Uterus (tissue), 4 donors: ENCODE measurements around the gene PRPF40A. TPM values are rescaled to one million over a fixed set of nuclear protein-coding genes. Genes with fewer than 3 reads are reported as not detected.
"Not testable (repeated sequence)": the region's sequence is repeated elsewhere in the genome, so short reads cannot be mapped to it uniquely, and the experiment has no call there.

Source experiments
- DNase-seq, 2 donors: peaks; one replicate each; pipeline ENCODE4 v3.0.0-alpha.2; 2019 to 2020
- H3K27ac ChIP-seq, 2 donors: fragments of 200-600 bp; sonication (generic); 1 replicate in 1 of 2; 2 replicates in 1 of 2; pipeline ENCODE4 v1.5.1; 2016 to 2018
- H3K27me3 ChIP-seq, 2 donors: fragments of 200-600 bp; sonication (generic); one replicate each; pipeline ENCODE4 v1.5.1; 2018 to 2019; ENCODE audit warnings: control low read depth in 1 of 2
- H3K36me3 ChIP-seq, 2 donors: fragments of 200-600 bp; sonication (generic); one replicate each; pipeline ENCODE4 v1.5.1; 2019; ENCODE audit warnings: control low read depth in 1 of 2
- H3K4me1 ChIP-seq, 2 donors: fragments of 200-600 bp; sonication (generic); one replicate each; pipeline ENCODE4 v1.5.1; 2018 to 2019; ENCODE audit warnings: control low read depth in 1 of 2
- H3K4me3 ChIP-seq, 2 donors: fragments of 200-600 bp; sonication (generic); 1 replicate in 1 of 2; 2 replicates in 1 of 2; pipeline ENCODE4 v1.5.1; 2018 to 2019; ENCODE audit warnings: mild to moderate bottlenecking in 1 of 2
- H3K9me3 ChIP-seq, 2 donors: fragments of 200-600 bp; sonication (generic); one replicate each; pipeline ENCODE4 v1.5.1; 2019; ENCODE audit warnings: control low read depth in 1 of 2
- POLR2A ChIP-seq, 2 donors: fragments of 450-650 bp; IDR thresholded peaks; one replicate each; pipeline ENCODE4 v1.6.1; 2016; ENCODE audit warnings: antibody characterized with exemption in 2 of 2, mild to moderate bottlenecking in 1 of 2, moderate library complexity in 1 of 2
- intact Hi-C: fragments of 100-400 bp; cut with DNase I; formaldehyde crosslinking; loops from one replicate; pipeline ENCODE4 v1.15.1; 2023; ENCODE audit warnings: low total_unique reads
- total RNA-seq, 4 donors: library from RNA; depleted of rRNA in 3 of 4; stranded (reverse); fragments of >200 nt in 3 of 4; gene quantifications; one replicate each; pipeline versions ENCODE4 v1.1.0 to v1.2.4, GENCODE V29; 2014 to 2023
- TF ChIP-seq, protein P1 (sequence below), 4 experiments: fragments of 200-600 bp in 2 of 4; fragments of 450-650 bp in 2 of 4; sonication (generic) in 2 of 4; IDR thresholded peaks; one replicate each; pipeline ENCODE4 v1.5.1; 2016 to 2019; ENCODE audit warnings: antibody characterized with exemption in 4 of 4, mild to moderate bottlenecking in 2 of 4, moderate library complexity in 1 of 4
- donor health status: DM: yes; HTN: yes; CAD: no.

The PRPF40A gene
- total RNA-seq = 100 to 1,000 TPM in 1 of 4 donors, 10 to 100 TPM in 3; 69.1 to 151 (median 85.3) TPM

DNA sequence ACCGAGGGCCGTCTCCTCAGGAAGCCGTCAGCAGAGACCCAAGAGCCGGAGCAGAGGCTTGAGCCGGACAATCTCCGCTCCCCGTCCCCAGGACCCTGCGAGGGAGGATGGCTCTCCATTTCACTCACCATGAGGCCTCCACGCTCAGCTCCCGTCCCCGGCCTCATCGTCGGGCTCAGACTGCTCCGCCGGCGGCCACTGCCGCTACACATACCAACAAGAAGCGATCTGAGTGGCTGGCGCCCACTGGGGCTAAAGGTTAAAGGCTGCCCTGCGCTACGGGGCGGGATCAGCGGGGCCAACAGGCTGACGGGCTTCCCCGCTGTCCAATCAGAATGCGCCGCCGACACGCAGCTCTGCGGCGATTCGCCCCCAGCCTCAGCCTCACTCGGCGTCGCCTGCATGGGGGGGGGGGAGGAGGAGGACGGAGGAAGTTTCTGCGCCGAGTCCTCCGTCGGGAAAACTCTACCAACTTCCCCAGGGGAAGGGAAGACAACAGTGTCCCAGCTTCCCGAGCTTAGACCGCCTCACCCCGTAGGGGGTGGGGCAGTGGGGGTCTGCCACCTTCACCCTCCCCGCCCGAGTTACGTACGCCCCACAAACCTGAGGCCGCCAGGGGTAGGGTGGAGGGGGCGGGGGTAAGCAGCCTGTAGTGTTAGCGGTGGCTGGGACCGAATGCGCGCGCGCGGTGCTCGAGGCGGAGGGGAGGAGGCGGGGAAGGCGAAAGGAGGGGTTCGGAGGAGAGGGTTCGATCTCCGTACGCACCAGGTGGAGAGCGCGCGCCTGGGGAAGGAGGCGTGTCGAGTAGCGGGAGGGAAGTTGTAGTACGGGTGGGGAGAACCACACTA is at the start of gene PRPF40A:
PRPF40A (minus strand) TSS at position 234 of the 848 bp plus-strand sequence; CDS start at position 212, 22 bp downstream.
- intact Hi-C loops = loop anchor here (10.0 kb wide), 1 partner anchor 543 kb away; the partner anchor contains the start of gene STAM2
- peak; percentile 56 to 74 for TF ChIP-seq POLR2A (IDR thresholded peaks at IDR 0.05)
- TF ChIP-seq, protein P1, sequence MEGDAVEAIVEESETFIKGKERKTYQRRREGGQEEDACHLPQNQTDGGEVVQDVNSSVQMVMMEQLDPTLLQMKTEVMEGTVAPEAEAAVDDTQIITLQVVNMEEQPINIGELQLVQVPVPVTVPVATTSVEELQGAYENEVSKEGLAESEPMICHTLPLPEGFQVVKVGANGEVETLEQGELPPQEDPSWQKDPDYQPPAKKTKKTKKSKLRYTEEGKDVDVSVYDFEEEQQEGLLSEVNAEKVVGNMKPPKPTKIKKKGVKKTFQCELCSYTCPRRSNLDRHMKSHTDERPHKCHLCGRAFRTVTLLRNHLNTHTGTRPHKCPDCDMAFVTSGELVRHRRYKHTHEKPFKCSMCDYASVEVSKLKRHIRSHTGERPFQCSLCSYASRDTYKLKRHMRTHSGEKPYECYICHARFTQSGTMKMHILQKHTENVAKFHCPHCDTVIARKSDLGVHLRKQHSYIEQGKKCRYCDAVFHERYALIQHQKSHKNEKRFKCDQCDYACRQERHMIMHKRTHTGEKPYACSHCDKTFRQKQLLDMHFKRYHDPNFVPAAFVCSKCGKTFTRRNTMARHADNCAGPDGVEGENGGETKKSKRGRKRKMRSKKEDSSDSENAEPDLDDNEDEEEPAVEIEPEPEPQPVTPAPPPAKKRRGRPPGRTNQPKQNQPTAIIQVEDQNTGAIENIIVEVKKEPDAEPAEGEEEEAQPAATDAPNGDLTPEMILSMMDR (IDR thresholded peaks at IDR 0.05) = peak in 1 of 4 experiments; percentile 25
- H3K36me3 ChIP-seq = no peaks in the 10 kb centered on the region
- H3K4me1 ChIP-seq = peaks cover 7 to 9% of the 10 kb centered on the region in 2 donors
- H3K4me3 ChIP-seq = peak within 1 kb of the TSS; percentile 96 to 98
- DNase-seq = peak; percentile 98 to 99
- H3K27ac ChIP-seq = peak within 1 kb of the TSS; percentile 97 to 98
- H3K27me3 ChIP-seq = no peaks in the 10 kb centered on the region
- no peaks in the 10 kb centered on the region for H3K9me3 ChIP-seq

DNA sequence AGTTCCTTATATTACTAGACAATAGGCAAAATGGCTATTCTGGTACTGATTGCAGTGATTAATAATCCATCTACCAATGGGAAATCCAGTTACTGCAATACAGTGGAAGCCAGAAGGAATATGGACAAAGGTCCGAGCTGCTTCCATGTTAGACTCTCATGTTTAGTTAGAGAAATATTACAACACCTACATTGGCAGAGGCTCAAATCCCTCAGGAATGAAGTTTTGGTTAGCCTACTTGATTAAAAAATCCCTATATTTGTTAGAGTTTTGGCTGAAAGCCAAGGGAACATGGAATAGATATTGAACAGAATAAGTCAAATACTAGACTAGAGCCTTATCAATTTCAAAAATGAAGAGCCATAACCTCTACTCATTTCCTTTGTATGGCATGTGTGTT is 49.7 kb upstream of the PRPF40A start:
- no peaks in the 10 kb centered on the region for H3K36me3 ChIP-seq
- H3K4me1 ChIP-seq = no peaks in the 10 kb centered on the region
- H3K9me3 ChIP-seq = no peaks in the 10 kb centered on the region
- no peak for TF ChIP-seq POLR2A (IDR thresholded peaks at IDR 0.05)
- TF ChIP-seq, protein P1 (IDR thresholded peaks at IDR 0.05) = no peak
- H3K27ac ChIP-seq = no peak overlapping the region
- no peak for DNase-seq
- H3K4me3 ChIP-seq = no peak overlapping the region
- intact Hi-C loops = no loop called here
- H3K27me3 ChIP-seq = no peaks in the 10 kb centered on the region

DNA sequence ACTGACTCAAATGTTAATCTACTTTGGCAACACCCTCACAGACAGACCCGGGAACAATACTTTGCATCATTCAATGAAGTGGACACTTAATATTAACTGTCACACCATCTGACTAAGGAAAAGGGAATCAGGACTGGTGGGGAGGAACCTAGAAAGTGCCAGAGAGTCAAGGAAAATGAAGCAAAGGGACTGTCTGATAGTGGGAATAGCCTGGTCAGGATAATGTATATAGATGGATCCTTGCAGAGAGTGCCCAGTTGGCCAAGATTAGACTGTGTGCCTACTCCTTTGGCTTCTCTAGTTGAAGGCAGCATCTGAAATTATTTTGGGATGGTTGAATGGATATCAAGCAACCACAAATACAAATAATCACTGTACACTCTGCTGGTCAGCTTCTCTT is 46.4 kb upstream of the PRPF40A start:
- no peaks in the 10 kb centered on the region for H3K4me1 ChIP-seq
- no peaks in the 10 kb centered on the region for H3K9me3 ChIP-seq
- TF ChIP-seq, protein P1 (IDR thresholded peaks at IDR 0.05) = no peak
- TF ChIP-seq POLR2A (IDR thresholded peaks at IDR 0.05) = no peak
- intact Hi-C loops = no loop called here
- H3K4me3 ChIP-seq = no peak overlapping the region
- no peaks in the 10 kb centered on the region for H3K27me3 ChIP-seq
- no peaks in the 10 kb centered on the region for H3K36me3 ChIP-seq
- no peak for DNase-seq
- H3K27ac ChIP-seq = no peak overlapping the region

DNA sequence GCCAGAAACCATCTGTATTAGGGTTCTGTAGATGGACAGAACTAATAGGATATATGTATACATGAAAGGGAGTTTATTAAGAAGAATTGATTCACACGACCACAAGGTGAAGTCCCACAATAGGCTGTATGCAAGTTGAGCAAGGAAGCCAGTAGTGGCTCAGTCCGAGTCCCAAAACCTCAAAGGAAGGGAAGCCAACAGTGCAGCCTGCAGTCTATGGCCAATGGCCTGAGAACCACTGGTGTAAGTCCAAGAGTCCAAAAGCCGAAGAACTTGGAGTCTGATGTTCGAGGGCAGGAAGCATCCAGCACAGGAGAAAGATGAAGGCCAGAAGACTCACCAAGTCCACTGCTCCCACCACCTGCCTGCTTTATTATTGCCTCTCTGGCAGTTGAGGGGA is 45.9 kb upstream of the PRPF40A start:
- H3K9me3 ChIP-seq, H3K27me3 ChIP-seq, H3K27ac ChIP-seq, intact Hi-C loops, H3K36me3 ChIP-seq, H3K4me1 ChIP-seq, H3K4me3 ChIP-seq, DNase-seq: not testable (repeated sequence)

DNA sequence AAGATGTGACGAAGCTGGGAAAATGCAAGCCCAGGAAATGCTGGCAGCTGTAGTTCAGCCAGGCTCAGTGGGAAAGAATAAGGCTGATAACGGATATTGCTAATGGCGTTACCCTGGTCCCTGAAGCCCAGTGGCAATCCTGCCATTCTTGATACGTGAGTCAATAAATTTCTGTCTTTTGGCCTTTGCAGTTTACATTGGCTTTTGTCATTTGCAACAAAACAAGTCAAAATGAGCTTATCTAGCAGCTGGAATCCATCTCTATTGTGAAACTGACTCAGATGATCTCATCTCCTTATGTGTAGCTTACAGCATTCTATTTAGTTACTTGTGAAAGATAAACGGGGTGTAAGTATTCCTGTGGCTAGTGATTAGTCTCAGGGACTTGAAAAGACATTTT is 44.9 kb upstream of the PRPF40A start:
- H3K4me3 ChIP-seq = no peak overlapping the region
- DNase-seq = no peak
- H3K4me1 ChIP-seq = no peaks in the 10 kb centered on the region
- H3K27ac ChIP-seq = peak overlapping the region in 1 of 2 donors; percentile 48
- H3K9me3 ChIP-seq = no peaks in the 10 kb centered on the region
- H3K27me3 ChIP-seq = no peaks in the 10 kb centered on the region
- no peaks in the 10 kb centered on the region for H3K36me3 ChIP-seq
- intact Hi-C loops = no loop called here
- TF ChIP-seq, protein P1 (IDR thresholded peaks at IDR 0.05) = no peak
- TF ChIP-seq POLR2A (IDR thresholded peaks at IDR 0.05) = no peak
